Measurements from ENCODE around the gene SFXN2.

SFXN2 gene

DNA sequence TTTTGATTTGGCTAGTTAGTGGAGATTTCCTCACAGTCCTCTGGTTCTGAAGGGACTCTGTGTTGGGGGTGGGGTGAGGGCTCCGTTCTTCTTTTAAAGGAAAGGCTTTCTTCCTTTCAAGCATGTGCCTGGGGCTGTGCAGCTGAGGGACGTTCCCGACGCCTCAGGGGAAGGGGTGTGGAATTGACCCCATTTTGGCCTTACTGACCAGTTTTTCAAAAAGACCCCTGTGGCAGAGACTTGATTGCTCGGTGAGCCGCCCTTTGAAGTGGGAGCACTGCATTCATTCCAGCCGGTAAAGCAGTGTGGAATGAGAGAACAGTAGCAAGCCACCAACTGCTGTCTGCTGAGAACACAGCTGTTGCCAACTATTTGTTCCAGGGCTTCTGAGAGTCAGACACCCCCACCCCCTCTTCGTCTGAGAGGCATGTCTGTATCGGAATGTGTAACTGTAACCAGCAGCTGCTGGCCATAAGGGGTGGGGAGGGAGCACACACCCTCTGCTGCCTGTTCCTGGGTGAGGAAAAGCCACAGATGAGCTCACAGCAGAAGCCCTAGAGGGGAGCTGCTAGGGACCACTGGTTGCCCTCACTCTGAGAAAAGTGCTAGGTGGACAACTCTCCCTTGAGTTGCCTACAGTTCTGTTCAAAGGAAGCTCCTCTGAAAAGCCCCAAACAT is 62.5 kb downstream of the SFXN2 start:
- DNase-seq (ENCODE audit: low read depth) = peak; percentile 88

DNA sequence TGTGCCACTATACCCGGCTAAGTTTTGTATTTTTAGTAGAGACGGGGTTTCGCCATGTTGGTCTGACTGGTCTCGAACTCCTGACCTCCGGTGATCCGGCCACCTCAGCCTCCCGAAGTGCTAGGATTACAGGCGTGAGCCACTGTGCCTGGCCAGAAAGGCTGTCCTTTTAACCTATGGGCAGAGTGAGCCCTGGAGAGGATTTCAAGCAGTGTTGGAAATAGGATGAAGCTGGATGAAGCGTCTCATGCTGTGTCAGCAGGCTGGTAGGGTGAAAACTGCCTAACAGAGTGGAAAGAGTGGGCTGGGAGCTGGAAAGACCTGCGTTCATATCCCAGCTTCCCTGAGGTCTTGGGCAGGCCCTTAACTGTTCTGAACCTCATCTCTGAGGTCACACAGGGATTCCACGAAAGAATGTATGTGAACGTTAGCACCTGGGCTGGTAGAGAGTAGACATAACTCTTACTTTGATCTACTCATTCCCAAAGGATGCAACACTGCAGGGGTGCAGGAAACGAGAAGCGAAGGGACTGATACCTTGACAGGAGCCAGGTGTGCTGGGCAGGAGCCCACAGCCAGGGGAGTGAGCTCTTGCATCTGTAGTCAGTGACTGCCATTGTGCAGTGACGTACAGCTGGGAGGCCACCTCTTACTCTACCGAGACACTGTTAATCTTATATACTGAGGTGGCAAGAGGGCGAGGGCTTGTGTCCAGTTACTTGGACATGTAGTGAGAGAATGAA is 63.4 kb downstream of the SFXN2 start:
- DNase-seq (ENCODE audit: low read depth) = no peak

- no peak for DNase-seq (ENCODE audit: low read depth)
Measured at GRCh38 chr10:102778781-102779180, 64.3 kb downstream of the SFXN2 start.

DNA sequence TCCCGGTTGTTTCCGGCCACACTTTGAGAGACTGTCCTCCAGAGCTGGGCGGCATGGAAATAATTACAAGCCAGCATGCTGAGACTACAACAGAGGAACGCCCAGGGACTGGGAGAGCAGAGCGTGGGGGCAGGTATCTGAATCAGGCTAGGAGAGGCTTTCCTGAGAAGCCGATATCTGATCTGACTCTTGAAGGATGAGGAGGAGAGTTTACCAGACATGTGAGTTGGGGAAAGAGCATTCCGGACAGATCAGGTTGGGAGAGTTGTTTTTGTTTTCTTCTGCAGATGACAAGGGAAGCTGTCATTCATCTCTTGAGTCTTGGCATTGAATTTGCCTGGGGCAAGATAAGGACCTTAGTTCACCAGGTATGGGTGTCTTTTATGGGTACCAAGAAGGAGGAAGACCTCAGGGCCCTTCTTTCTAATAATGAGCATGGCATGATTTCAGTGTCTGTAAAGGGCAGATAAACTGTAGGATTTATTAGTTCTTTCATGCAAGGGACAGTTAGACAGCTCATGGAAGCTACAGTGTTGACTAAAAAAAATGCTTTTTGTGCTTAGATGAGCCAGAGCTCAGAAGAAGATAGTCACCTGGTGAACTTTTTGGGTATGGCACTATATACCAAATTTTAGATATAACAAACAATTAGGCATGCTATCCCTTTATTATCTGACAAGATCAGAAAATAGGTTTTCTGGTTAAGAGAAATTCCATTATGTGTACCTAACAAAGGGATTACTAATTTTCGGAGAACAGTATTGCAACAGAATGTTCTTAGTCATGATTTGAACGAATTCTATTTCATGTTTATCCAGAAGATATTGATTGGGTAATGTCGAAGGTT is 65.5 kb downstream of the SFXN2 start:
- no peak for DNase-seq (ENCODE audit: low read depth)

DNA sequence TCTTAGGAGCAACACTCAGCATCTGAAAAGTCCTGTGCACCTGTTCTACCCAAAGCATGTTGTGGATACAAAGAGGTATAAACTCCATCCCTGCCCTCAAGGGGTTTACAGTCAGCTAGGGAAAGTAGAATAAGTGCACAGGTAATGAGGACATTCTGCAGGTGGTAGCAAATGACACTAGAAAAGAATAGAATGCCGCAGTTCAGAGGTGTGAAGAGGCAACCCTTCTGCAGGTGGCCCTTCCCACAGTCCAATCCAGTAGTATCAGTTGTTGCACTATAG is 66.0 kb downstream of the SFXN2 start:
- DNase-seq (ENCODE audit: low read depth) = no peak

- no peak for DNase-seq (ENCODE audit: low read depth)
Measured at GRCh38 chr10:102781090-102781920, 66.9 kb downstream of the SFXN2 start.

DNA sequence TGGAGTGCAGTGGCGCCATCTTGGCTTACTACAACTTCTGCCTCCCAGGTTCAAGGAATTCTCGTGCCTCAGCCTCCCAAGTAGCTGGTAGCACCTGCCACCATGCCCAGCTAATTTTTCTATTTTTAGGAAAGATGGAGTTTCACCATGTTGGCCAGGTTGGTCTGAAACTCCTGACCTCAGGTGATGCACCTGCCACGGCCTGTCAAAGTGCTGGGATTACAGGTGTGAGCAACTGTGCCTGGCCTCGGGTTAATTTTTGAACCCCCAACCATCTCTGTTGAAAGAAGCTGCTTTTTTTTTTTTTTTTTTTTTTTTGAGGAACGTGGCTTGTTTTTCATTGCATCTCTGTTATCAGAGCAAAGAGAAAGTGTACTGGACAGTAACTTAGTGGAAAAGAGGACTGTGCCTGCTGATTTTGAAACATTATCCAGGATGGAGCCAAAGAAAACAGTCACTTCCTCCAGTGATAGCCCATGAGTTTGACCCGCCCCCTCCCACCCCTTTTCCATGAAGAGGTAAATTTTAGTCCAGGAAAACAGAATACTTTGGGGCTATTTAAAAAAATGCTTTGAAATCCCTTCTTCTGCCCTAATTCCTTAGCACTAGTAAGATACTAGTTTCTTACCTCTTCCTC is 67.6 kb downstream of the SFXN2 start:
- no peak for DNase-seq (ENCODE audit: low read depth)

- DNase-seq (ENCODE audit: low read depth) = peak; percentile 96
Measured at GRCh38 chr10:102782673-102783551, 68.5 kb downstream of the SFXN2 start.

- DNase-seq (ENCODE audit: low read depth) = no peak
Measured at GRCh38 chr10:102783568-102783967, 69.1 kb downstream of the SFXN2 start.

GRCh38 chr10:102785818-102786217 is 71.4 kb downstream of the SFXN2 start:
- DNase-seq (ENCODE audit: low read depth) = no peak

DNA sequence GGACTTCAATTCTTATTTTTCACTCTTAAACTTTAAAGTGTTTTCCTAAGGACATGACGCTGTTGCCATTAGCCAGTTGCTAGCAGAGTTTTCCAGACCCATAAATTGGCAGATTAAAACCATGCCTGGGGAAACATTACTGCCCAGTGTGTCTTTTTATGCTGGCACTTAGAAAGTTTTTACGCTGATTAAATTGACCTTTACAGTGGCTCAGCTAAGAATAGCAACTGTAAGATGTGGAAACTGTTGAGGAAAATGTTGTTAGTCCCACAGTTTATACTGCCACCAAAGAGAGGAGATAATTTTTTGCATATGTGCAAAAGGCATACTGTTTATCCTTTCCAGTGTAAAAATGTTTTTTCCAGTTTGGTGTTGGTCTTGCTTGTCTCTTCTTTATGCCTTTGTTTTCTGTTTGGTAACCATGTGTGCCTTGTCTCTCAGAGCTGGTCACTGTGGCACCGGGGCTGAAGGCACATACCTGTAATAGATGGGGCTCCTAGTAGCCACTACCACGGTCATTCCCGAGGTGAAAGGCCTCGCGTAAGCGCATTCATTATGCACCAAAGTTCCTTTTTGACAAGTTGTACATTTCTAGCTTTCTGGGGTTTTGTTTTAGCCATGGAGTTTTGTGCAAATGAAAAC is 77.4 kb downstream of the SFXN2 start:
- no peak for DNase-seq (ENCODE audit: low read depth)
